Stimulated activated CD8-positive, alpha-beta memory T cell treated with anti-CD3 and anti-CD28 coated beads, Interleukin-12 subunit alpha, Interleukin-12 subunit beta, amount 100 ng/mL, for 4 hours (primary cell): ENCODE data around the gene RAB30.
"Not testable (repeated sequence)": the region's sequence is repeated elsewhere in the genome, so short reads cannot be mapped to it uniquely, and the experiment has no call there.

ENCODE experiments used
- DNase-seq: peaks from one replicate; pipeline ENCODE4 v3.0.0-alpha.2; 2020; ENCODE audit warnings: low read depth

The RAB30 gene

DNA sequence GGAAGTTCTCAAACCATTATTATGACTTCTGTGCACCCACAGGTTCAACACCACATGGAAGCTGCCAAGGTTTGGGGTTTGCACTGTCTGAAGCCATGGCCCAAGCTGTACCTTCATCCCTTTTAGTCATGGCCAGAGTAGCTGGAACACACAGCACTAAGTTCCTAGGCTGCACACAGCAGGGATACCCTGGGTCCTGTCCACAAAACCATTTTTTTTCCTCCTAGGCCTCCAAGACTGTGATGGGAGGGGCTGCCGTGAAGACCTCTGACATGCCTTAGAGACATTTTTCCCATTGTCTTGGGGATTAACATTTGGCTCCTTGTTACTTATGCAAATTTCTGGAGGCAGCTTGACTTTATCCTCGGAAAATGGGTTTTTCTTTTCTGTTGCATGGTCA, 127.5 kb downstream of the RAB30 start:
- no peak for DNase-seq

DNA sequence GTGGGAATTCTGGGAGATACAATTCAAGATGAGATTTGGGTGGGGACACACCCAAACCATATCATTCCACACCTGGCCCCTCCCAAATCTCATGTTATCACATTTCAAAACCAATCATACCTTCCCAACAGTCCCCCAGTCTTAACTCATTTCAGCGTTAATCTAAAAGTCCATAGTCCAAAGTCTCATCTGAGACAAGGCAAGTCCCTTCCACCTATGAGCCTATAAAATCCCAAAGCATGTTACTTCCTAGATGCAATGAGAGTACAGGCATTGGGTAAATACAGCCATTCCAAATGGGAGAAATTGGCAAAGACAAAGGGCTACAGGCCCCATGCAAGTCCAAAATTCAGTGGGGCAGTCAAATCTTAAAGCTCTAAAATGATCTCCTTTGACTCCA, 128.3 kb downstream of the RAB30 start:
- DNase-seq = not testable (repeated sequence)

DNA sequence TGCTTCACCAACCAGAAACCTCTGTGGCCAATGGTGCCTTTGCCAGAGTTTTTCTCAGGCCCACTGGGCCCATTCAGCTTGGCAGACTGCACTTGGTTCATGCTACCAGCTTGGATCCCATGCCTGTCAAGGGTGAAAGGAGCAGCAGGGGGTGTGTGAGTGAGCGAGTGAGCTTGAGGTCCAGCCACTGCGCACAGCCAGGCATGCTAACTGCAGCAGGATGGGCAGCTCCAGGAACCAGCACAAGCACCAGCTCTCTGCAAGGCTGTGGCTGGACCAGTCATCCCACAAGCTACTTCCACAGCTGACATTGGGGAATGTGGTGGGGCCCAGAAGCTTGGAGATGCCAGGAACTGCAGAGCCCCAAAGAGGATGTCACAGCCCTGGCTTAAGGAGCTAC, 129.3 kb downstream of the RAB30 start:
- no peak for DNase-seq

DNA sequence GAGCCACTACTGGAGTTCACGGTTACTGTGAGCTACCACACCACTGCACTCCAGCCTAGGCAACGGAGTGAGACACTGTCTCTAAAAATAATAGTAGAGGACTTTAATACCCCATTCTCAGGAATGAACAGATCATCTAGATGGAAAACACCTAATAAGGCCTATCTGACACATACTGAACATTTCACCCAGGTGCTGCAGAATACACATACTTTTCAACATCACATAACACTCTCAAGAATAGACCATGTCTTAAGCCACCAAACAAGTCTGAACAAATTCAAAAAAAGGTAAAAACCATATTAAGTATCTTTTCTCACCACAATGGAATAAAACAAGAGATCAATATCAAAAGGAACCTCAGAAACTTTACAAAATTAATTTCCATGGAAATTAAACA, 132.2 kb downstream of the RAB30 start:
- DNase-seq = no peak

DNA sequence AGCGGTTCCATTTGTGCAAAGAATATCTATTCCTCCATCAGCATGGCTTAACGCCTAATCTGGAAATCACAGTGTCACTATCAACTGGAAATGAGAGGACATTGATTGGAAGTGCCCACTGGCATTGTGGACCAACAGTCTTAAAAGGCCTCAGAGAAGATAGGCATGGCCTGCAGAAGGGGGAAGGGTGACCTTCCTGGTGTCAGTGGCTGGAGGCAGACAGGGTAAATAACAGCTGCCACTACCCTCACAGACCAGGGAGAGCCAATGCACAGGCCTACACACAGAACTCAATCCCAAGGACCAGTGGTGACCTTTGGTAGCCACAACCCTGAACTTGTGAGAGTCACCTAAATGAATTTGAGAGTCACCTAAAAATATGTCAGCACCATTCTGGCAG, 134.1 kb downstream of the RAB30 start:
- DNase-seq = no peak

DNA sequence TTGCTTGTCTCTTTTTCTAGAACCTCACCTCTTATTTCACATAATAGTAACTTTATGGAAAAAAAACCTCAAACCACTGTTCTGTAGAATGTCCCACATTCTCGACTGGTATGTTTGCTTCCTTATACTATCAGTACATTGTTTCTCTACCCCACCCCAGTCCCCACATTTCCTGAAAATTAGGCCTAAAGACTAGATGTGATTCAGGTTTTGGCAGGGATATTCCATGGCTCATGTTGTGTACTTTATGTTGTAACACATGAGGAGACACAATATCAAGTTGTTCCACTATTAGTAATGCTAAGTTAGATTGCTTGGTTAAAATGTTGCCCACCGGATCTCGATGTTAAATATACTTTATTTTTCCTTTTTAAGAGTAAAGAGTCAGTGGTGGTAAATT, 135.4 kb downstream of the RAB30 start:
- no peak for DNase-seq

DNA sequence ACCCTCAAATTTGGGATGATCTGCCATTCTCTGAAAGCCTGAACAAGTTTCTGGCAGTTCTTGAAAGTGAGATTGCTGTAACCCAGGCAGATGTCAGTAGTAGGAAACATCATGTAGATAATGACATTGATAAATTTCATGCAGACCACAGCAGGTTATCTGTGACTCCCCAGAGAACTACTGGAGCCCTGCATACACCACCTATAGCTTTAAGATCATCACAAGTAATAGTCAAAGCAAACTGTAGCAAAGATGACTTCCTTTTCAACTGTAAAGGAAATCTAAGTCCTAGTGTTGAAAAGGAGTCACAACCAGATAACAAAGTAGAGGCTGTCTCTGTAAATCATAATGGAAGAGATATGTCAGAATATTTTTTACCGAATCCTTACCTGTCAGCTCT, 139.1 kb downstream of the RAB30 start:
- no peak for DNase-seq

DNA sequence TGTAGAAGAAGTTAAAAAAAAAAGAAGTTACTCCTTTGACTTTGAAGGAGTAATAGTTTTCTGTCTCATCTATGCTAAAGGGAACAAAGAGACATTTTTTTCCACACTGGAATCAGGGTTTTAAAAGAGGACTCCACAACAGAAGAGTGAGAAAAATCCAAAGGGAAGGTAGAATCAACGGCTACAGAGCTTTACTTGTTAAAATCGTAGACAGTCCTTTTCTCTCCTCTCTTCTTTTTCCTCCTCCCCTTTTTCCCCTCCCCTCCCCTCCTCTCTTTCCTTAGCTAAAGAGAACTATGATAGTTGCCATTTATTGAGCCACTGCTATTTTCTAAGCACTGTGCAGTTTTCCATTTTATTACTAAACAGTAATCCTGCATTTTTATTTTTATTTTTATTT, 141.0 kb downstream of the RAB30 start:
- no peak for DNase-seq

DNA sequence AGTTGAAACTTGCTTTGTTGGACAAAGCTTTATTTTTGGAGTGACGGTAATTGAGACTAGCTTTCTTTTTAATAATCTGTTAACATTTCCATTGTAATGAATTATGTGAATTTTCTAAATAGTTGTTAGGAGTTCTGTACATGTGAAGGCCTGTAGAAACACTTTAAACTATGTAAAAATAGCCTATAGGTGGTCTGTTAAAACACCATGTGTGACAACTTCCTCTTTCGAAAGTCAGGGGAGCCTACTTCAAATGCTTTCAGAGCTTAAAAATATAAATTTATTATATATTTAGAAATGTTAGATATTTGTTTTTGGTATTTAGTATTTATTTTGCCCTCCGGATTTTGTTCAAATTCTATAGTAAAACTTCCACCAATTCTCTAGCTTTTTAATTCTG, 141.5 kb downstream of the RAB30 start:
- DNase-seq = no peak

DNA sequence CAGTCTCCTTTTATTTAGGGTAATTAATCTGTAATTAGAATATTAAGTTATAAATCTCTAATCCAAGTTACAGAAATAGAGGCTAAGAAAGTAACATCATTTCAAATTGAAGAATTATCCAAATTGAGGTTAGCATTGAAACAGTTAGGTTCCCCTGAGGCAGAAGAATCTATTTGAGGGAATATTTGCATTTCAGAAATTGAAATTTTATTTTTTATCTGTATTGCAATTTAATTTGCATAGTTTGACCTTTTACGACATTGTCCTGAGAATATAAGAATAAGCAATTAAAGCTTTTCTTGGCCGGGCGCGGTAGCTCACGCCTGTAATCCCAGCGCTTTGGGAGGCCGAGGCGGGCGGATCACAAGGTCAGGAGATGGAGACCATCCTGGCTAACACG, 142.6 kb downstream of the RAB30 start:
- no peak for DNase-seq

DNA sequence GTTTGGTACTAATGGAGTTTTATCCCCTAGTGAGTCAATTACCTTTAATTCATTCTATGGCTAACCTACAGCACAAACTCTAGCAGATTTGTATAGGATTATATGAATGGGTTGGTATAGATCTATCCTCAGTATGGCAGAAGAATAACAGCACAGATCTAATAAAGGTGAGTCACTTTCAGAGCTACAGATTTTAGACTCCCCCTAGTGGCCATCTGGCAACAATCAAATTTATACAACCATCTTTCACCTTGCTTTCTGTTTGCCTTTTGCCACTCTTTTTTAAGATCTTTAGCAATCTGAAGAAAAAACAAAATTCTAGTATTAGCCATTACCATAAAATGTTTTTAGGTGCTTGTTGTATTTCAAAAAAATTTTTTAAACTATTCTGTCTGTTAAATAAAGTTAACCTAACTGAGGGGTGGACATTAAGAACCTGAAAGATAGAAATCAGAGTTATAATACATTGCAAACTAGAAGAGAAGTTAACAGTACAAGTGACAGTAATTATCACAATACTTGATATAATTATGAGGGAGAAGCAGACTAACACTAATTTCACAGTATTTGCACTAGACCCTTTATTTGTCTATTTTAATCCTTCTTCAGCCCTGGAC, 144.3 kb downstream of the RAB30 start:
- no peak for DNase-seq

DNA sequence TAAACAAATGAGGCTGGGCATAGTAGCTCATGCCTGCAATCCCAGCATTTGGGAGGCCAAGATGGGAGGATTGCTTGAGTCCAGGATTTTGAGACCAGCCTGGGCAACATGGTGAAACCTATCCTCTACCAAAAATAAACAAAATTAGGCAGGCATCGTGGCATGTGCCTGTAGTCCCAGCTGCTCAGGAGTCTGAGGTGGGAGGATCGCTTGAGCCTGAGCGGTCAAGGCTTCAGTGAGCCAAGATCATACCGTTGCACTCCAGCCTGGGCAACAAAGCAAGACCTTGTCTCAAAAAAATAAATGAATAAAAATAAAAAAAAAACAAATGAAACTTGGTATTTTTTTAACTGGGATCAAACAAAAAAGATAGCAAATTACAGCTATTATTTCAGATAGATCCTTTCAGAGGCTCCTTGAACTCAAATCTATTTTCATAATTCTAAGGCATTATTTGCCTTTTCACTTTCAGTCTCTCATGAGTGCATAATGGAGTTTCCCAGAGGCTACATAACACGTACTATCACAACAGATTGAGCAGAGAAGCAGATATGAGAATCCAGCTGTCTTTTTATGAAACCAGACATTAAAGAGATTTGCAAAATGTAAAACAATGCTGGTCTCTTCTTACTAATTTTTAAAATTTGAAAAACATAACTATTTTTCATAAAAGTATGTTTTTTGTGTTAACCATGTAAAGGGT, 147.0 kb downstream of the RAB30 start:
- no peak for DNase-seq
